LoVo (cell line): Measurements from ENCODE around the gene ITGA3.

Source experiments
- DNase-seq: peaks from one replicate; pipeline ENCODE4 v3.0.0-alpha.2; 2016; ENCODE audit warnings: low spot score

Gene ITGA3

DNA sequence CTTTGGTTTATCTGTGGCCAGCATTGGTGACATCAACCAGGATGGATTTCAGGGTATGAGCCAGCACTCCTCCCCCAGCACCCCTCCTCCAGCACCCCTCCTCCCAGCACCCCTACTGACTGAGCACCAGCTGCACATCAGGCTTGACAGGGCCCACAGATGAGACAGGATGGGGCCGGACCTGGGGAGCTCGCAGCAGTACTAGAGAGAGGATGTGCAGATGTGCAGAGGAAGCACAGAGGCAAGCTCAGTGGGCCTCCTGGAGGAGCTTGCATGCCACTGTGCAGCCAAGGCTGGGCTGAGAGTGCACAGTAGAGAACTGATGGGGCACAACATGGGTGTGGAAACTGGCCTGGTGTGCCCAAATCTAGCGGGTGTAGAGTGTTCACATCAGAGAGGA, 16.2 kb downstream of the ITGA3 start:
- no peak for DNase-seq

DNA sequence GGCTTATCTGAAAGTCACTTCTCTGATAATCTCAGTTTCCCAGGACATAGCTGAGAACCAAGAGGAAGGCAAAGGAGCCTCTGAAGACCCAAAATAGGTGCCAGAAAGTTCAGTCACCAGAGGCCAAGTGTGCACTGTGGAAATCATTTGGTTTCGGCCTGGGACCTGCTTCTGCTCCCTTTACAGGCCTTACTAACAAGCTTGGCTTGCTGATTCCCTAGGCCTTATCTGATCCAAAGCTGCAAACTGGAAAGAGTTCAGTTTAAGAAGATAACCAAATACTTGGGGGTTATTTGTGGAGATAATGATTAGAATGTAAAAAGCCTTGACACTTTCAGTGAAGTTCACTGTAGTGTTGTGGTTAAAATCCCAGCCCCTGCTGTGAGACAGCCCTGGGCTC, 17.0 kb downstream of the ITGA3 start:
- no peak for DNase-seq

DNA sequence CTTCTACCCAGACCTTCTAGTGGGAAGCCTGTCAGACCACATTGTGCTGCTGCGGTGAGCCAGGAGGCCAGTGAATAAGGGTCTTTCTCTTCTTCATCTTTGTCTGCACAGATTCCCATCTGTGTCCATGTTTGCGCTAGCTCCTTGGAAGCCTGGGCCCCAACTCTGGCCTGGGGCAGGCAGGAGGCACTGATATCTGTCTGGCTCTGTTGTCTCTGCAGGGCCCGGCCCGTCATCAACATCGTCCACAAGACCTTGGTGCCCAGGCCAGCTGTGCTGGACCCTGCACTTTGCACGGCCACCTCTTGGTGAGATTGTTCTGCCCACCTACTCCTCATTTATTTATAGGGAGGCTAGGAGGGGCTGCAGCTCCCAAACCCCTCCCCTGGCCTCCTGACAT, 18.3 kb downstream of the ITGA3 start:
- no peak for DNase-seq

DNA sequence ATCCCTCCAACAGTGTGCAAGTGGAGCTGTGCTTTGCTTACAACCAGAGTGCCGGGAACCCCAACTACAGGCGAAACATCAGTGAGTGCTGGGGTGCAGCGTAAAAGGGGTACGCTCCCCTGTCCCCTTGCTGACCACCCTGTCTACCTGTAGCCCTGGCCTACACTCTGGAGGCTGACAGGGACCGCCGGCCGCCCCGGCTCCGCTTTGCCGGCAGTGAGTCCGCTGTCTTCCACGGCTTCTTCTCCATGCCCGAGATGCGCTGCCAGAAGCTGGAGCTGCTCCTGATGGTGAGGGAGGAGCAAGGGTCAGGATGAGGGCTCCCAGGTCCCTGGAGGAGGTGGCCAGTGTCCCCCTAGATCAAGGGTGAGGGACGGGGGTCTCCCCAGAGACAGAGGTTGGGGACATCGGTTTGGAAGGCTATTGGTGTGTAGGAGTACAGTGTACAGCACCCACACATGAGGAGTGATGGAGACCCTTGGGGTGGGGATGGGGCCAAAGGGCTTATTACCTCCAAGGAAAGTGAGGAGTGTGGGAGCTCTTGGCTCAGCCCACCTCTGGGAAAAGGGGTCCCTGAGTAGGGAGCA, 19.6 kb downstream of the ITGA3 start:
- no peak for DNase-seq

DNA sequence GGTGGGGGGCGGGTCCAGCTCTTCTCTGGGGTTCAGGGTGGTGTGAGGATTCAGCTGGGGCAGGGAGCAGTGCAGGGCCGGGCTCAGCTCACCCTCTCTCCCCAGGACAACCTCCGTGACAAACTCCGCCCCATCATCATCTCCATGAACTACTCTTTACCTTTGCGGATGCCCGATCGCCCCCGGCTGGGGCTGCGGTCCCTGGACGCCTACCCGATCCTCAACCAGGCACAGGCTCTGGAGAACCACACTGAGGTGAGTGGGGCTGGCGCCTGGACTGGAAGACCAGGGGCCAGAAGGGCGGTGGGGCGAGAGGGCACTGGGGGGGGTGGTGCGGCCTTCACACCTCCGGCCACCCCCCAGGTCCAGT, 20.3 kb downstream of the ITGA3 start:
- no peak for DNase-seq

DNA sequence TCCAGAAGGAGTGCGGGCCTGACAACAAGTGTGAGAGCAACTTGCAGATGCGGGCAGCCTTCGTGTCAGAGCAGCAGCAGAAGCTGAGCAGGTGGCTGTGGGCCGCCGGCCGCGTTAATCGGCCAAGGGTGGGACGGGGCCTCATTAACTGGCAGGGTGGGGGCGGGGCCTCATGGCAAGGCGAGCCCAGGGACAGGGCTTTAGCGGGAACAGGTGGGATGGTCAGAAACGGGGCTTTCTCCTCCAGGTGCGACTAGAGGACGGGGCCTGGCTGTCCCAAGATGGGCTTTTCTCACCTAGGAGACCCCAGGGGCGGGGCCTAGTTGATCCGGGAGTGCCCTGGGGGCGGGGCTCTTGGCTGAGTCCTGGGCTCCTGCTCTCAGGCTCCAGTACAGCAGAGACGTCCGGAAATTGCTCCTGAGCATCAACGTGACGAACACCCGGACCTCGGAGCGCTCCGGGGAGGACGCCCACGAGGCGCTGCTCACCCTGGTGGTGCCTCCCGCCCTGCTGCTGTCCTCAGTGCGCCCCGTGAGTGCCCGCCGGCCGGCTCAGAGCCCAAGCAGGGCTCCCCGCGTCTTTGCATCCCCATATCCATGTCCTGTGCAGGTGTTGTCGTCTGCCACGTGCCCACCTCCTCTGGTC, 20.8 kb downstream of the ITGA3 start:
- no peak for DNase-seq

DNA sequence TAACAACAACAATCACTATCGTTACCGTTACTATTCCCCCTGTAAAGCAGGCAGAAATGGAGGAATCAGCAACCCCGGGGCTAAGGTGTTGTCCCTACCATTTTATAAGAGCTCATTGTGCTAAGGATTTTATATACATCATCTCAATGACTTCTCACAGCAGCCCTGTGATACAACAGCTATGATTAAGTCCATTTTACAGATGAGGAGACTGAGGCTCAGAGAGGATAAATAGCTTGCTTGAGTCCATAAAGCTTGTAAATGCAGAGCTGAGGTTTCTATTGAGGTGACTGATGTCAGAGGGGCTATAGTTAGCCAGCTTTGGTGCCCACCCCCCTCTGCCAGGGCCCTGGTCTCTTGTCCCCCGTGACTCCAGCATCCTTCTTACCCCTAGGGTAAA, 22.5 kb downstream of the ITGA3 start:
- DNase-seq = no peak

DNA sequence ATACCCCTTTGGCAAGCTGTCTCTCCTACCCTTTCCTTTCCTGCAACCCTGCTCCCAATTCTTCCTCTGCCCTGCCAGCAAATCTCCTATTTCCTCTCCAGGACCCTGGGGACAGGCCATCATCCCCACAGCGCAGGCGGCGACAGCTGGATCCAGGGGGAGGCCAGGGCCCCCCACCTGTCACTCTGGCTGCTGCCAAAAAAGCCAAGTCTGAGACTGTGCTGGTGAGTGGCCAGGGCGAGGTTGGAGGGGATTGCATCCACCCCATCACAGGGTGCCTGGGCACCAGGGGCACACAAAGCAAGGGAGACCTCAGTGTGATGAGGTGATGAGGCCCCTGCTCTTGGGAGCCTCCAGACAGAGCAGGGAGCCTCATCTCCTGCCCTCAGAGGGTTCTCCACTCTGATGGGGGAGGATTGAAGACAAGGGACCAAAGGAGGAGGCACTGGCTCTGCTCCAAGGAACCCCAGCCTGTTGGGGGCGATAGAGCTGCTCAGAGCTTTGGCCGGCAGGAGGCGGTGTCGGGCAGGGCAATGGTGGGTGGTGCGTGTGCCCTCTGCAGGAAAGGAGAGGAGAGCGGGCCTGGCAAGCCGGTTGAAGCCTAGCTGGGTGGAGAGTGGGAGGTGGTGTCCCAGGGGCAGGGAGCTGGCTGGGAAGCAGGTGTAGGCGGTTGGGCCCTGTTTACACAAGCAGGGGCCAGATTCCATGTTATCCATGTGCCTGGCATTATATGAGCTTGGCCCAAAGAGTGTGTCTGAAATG, 23.6 kb downstream of the ITGA3 start:
- no peak for DNase-seq

DNA sequence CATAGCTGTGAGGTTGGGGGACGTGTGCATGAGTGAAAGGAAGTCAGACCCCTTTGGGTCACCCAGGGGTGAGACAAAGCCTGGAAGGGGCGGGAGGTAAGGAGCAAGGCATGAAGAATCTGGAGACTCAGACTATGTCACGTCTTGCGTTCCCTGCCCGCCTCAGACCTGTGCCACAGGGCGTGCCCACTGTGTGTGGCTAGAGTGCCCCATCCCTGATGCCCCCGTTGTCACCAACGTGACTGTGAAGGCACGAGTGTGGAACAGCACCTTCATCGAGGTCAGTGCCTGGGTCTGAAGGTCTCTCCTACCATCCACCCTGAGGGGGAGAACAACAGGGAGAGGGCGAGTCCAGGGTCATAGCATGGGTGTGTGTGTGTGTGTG, 24.2 kb downstream of the ITGA3 start:
- no peak for DNase-seq

DNA sequence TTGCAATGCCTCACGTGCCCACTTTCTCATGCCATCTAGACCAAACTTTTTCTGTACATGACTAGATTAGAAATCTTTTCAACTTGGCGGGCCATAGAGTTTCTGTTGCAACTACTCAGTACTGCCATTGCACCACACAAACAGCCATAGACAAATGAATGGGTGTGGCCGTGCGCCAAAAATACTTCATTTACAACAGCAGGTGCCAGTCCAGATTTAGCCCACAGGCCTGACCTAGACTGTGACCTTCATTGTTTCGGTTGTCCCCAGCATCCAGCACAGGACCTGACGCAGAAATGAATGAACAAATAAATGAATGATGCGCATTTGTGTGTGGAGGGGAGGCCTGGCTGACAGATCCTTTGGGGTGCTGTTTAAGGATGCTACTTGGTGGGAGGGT, 24.9 kb downstream of the ITGA3 start:
- DNase-seq = no peak

DNA sequence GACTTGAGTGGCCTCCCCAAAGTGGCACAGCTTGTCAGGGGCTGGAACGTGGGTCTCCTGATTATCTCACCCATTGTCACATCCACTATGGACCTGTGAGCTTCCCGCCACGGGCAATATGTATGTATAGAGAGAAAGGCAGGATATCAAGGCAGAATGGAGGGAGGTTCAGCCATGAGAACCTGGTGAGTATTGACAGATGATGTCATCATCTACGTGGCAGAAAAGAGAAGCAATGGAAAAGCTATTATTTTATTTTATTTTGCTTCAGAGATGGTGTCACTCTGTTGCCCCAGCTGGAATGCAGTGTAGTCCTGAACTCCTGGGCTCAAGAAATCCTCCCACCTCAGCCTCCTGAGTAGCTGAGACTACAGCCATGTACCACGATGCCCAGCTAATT, 25.8 kb downstream of the ITGA3 start:
- DNase-seq = no peak

DNA sequence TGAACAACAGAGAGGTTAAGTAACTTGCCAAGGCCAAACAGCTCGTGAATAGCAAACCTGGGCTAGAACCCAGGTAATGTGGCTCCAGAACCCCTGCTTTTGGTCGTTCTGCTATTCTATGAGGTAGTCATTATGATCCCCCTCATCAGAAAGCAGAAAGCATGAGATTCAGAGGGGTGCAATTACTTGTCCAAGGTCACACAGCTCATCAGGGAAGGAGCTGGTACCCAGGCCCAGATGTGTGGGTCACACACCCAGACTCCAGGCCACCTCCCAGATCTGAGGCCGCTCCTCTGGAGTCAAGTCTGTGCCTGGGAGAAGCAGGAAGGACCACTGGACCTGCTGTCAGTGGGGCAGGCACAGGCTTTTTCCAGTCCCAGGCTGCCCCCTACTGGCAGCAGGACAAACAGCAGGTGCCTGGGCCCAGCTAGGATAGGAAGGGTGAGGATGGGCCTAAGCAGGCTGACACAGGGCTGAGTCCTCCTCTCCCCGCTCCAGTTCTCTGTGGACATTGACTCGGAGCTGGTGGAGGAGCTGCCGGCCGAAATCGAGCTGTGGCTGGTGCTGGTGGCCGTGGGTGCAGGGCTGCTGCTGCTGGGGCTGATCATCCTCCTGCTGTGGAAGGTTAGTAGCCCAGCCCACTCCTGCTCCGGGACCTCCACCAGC, 31.5 kb downstream of the ITGA3 start:
- peak; percentile 45 for DNase-seq

DNA sequence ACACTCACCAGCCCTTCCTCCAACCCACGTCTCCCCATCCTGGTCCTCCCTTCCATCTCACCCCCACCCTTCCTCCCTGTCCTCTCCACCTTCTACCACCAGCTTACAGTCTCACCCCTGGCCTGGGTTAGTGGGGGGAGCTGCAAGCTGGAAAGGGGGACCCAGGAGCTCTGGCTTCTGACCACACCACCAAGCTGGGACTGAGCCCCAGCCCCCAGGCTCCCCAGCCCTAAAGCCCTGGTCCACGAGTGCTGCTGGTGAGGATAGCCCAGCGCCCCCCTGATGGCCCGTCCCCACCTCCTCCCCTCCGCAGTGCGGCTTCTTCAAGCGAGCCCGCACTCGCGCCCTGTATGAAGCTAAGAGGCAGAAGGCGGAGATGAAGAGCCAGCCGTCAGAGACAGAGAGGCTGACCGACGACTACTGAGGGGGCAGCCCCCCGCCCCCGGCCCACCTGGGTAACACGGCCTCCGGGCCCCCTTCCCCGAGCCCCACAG, 32.0 kb downstream of the ITGA3 start:
- no peak for DNase-seq

DNA sequence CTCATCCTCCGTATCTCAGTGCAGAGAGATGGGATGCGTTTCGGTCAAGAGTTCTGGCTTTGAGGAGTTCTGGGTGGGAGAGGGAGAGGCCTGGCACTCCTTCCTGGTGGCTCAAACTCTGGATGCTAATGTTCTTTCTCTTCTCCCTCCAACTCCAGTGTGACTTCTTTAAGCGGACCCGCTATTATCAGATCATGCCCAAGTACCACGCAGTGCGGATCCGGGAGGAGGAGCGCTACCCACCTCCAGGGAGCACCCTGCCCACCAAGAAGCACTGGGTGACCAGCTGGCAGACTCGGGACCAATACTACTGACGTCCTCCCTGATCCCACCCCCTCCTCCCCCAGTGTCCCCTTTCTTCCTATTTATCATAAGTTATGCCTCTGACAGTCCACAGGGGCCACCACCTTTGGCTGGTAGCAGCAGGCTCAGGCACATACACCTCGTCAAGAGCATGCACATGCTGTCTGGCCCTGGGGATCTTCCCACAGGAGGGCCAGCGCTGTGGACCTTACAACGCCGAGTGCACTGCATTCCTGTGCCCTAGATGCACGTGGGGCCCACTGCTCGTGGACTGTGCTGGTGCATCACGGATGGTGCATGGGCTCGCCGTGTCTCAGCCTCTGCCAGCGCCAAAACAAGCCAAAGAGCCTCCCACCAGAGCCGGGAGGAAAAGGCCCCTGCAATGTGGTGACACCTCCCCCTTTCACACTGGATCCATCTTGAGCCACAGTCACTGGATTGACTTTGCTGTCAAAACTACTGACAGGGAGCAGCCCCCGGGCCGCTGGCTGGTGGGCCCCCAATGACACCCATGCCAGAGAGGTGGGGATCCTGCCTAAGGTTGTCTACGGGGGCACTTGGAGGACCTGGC, 33.3 kb downstream of the ITGA3 start:
- DNase-seq = no peak

DNA sequence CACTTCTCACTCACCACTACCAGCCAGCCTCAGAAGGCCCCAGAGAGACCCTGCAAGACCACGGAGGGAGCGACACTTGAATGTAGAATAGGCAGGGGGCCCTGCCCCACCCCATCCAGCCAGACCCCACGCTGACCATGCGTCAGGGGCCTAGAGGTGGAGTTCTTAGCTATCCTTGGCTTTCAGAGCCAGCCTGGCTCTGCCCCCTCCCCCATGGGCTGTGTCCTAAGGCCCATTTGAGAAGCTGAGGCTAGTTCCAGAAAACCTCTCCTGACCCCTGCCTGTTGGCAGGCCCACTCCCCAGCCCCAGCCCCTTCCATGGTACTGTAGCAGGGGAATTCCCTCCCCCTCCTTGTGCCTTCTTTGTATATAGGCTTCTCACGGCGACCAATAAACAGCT, 34.2 kb downstream of the ITGA3 start:
- DNase-seq = no peak

DNA sequence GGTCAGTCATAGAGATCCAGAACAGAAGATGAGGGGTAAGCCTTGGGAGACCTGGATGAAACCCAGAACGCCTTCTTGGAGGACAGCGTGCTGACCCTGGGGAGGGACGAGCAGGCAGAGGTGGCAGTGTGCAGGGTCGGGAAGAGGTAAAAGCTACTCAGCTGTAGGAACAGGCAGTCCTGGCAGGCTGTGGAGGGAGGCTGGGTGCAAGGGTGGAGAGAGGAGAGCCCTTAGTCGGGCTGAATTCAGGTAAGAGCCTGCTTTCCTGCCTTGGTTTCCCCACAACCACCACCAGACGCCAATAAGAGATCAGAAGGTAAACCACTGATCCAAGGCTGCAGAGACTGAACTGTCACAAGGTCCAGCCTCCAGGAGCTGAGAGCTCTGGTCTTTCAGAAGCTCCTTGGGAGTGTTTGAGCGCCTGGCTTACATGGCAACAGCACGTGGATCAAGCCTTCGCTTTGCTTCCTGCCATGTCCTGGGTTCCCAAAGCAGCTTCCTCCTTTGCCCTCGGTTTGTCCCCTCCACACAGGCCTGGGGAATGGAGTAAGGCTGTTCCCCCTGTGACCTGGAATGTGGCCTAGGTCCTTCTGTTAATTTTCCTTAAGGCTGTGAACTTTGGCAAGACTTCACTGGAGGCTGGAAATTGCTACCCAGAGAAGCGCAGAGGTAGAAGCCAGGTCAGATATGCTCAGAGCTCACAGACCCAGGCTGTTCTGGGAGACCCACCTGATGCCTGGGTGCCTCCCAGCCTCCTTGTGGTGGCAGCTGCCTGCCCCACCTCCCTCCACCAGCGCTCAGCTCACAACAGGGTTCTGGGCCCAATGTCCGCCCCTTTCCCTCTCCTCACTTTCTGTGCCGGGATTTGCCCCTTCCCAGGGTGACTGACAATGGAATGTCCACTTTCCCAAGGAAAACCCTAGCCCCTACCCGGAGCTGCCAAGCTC, 35.3 kb downstream of the ITGA3 start:
- no peak for DNase-seq

DNA sequence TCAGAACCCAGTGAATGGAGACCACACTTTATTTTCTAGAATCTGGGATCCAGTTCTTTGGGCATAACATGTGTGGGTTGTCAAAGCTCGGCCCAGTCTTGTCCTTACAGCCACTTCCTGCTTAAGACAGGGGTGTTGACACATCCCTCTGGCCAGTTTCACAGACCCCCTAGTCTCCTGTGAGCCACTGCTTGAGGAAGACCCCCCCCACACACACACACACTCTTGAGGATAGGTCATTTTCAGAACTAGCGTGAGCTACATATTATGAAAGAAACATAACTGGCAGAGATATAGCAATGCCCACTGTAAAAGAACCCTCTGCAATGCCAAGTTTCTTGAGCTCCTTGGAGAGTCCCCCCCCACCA, 36.0 kb downstream of the ITGA3 start:
- no peak for DNase-seq

DNA sequence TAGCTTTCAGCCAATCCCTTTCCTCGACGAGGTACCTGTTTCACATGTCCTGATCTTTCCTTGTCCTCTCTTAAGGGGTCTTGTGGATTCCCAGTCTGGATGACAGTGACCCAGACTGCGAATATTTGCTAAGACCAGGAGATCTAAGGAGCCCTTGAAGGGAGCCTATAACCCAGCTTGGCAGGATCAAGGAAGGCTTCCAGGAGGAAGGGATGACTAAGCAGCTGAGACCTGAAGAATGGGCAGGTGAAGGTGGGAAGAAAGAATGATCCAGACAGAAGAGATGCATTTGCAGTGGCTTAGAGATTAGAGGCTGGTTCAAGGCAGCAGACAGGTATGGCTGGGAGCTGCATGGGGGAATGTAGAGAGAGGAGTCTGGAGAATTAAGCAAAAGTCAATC, 37.3 kb downstream of the ITGA3 start:
- no peak for DNase-seq

DNA sequence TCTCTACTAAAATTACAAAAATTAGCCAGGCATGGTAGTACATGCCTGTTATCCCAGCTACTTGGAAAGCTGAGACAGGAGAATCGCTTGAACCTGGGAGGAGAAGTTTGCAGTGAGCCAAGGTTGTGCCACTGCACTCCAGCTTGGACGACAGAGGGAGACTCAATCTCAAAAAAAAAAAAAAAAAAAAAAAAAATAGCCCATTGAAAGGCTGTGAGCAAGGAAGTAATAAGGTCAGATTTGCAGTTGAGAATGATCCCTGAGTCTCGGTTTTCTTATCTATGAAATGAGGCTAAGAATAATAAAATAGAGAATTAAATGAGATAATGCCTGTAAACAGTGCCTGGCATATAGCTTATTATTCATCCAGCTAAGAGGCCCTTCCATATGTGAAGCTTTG, 37.9 kb downstream of the ITGA3 start:
- no peak for DNase-seq

DNA sequence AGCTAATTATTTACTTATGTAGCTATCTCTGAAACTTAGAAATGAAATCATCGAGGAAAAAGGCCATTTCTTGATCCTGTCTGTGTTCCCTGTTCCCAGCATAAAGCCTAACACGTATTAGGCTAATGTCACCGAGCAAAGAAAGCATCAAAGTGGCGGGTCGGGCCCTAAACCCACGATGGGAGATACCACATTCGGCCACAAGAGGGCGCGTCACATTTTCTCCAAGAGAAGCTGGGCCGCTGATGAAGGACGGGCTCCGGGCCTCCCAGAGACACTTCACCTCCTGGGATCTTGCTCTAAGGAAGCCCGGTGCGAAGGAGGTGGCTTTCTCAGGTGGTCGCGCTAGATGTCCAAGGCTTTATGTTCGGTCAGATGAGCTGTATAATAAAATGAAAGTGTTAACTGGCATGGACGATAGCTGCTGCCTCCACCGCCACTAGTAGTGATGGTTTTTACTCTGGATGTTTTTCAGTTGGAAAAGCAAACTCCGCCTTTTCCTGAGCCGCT, 38.4 kb downstream of the ITGA3 start:
- DNase-seq = peak; percentile 87
